Thyroid gland (tissue), 4 donors: Measurements from ENCODE around the gene BACH2.

Experiments
- POLR2A ChIP-seq, 2 donors: fragments of 450-650 bp; IDR thresholded peaks; one replicate each; pipeline ENCODE4 v1.6.1; 2017; ENCODE audit warnings: antibody characterized with exemption in 2 of 2, mild to moderate bottlenecking in 2 of 2, moderate library complexity in 1 of 2
- TF ChIP-seq, protein P1 (sequence below), 6 experiments: fragments of 200-600 bp in 3 of 6; fragments of 450-650 bp in 3 of 6; sonication (generic) in 3 of 6; IDR thresholded peaks; one replicate each; pipeline ENCODE4 v1.5.1; 2016 to 2019; ENCODE audit warnings: antibody characterized with exemption in 6 of 6, mild to moderate bottlenecking in 2 of 6, inconsistent platforms in 1 of 6, moderate library complexity in 1 of 6

DNA sequence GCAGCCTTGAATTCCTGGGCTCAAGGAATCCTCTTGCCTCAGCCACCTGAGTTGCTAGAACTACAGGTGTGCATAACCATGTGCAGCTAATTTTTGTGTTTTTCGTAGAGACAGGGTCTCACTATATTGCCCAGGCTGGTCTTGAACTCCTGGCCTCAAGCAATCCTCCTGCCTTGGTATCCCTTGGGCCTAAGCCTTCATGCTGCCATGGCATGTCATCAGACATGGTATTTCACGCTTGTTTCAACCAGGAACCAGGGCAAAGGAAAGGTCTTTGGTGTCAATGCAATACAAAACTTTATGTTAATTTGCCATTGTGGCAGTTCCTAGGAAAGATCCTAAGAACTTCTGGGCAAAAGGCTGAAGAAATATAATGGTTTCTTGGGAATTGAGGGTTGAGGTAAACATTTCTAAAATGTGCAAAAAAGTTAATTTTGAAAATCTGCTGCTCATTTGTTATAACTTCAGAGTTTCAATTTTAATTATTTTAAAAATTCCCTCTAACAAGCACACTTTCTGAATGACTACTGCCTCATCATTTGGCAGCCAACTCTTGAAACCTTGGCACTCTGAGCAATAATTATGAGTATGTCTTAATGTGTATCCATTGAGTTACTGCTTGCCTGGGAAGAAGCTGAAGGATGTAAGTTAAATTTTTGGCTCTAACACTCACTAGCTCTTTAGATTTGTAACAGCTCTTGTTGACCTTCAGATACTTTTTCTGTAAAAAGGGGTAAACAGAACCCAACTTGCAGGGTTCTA is 248.3 kb downstream of the BACH2 start:
- TF ChIP-seq, protein P1, sequence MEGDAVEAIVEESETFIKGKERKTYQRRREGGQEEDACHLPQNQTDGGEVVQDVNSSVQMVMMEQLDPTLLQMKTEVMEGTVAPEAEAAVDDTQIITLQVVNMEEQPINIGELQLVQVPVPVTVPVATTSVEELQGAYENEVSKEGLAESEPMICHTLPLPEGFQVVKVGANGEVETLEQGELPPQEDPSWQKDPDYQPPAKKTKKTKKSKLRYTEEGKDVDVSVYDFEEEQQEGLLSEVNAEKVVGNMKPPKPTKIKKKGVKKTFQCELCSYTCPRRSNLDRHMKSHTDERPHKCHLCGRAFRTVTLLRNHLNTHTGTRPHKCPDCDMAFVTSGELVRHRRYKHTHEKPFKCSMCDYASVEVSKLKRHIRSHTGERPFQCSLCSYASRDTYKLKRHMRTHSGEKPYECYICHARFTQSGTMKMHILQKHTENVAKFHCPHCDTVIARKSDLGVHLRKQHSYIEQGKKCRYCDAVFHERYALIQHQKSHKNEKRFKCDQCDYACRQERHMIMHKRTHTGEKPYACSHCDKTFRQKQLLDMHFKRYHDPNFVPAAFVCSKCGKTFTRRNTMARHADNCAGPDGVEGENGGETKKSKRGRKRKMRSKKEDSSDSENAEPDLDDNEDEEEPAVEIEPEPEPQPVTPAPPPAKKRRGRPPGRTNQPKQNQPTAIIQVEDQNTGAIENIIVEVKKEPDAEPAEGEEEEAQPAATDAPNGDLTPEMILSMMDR (IDR thresholded peaks at IDR 0.05) = no peak
- TF ChIP-seq POLR2A (IDR thresholded peaks at IDR 0.05) = no peak
